Measurements from ENCODE around the gene RAB11B.
"Not testable (repeated sequence)": the region's sequence is repeated elsewhere in the genome, so short reads cannot be mapped to it uniquely, and the experiment has no call there.

RAB11B gene

GRCh38 chr19:8371011-8371804, 19.0 kb upstream of the RAB11B start:
- no peak for DNase-seq

GRCh38 chr19:8373867-8374813, 16.0 kb upstream of the RAB11B start:
- no peak for DNase-seq

DNA sequence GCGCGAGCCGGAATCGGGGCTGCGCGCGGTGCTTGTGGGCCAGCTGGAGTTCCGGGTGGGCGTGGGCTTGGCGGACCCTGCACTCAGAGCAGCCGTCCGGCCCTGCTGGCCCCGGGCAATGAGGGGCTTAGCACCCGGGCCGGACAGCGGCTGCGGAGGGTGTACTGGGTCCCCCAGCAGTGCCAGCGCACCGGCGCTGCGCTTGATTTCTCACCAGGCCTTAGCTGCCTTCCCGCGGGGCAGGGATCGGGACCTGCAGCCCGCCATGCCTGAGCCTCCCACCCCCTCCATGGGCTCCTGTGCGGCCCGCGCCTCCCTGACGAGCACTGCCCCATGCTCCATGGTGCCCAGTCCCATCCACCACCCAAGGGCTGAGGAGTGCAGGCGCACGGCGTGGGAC, 14.4 kb upstream of the RAB11B start:
- DNase-seq = not testable (repeated sequence)

DNA sequence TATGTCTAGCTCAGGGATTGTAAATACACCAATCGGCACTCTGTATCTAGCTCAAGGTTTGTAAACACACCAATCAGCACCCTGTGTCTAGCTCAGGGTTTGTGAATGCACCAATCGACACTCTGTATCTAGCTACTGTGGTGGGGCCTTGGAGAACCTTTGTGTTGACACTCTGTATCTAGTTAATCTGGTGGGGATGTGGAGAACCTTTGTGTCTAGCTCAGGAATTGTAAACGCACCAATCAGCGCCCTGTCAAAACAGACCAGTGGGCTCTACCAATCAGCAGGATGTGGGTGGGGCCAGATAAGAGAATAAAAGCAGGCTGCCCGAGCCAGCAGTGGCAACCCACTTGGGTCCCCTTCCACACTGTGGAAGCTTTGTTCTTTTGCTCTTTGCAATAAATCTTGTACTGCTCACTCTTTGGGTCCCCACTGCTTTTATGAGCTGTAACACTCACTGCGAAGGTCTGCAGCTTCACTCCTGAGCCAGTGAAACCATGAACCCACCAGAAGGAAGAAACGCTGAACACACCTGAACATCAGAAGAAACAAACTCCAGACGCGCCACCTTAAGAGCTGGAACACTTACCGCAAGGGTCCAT, 13.7 kb upstream of the RAB11B start:
- DNase-seq = not testable (repeated sequence)

GRCh38 chr19:8377598-8377997, 12.6 kb upstream of the RAB11B start:
- DNase-seq = no peak

- not testable (repeated sequence) for DNase-seq
Observed at GRCh38 chr19:8379156-8379891, 10.8 kb upstream of the RAB11B start.

DNA sequence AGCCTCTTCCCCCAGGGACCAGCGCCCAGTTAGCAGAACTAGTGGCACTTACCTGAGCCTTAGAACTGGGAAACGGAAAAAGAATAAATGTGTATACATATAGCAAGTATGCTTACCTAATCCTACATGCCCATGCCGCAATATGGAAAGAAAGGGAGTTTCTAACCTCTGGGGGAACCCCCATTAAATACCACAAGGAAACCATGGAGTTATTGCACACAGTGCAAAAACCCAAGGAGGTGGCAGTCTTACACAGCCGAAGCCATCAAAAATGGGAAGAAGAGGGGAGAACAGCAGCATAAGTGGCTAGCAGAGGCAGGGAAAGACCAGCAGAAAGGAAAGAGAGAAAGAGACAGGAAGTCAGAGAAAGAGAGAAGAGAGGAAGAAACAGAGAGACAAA, 5.6 kb upstream of the RAB11B start:
- not testable (repeated sequence) for DNase-seq

DNA sequence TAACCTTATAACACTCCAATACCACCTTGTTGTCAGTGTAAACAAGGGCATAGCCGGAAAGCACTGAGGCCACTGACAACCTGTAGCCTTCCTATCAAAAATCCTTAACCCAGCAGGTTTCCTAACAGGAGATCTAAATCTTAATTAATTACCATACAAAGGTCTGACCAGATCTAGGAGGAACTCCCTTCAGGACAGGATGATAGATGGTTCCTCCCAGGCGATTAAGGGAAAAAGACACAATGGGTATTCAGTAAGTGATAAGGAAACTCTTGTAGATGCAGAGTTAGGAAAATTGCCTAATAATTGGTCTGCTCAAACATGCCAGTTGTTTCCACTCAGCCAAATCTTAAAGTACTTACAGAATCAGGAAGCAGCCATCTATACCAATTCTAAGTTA, 5.1 kb upstream of the RAB11B start:
- DNase-seq = not testable (repeated sequence)

GRCh38 chr19:8385566-8385965, 4.6 kb upstream of the RAB11B start:
- not testable (repeated sequence) for DNase-seq

GRCh38 chr19:8386419-8386818, 3.7 kb upstream of the RAB11B start:
- not testable (repeated sequence) for DNase-seq

DNA sequence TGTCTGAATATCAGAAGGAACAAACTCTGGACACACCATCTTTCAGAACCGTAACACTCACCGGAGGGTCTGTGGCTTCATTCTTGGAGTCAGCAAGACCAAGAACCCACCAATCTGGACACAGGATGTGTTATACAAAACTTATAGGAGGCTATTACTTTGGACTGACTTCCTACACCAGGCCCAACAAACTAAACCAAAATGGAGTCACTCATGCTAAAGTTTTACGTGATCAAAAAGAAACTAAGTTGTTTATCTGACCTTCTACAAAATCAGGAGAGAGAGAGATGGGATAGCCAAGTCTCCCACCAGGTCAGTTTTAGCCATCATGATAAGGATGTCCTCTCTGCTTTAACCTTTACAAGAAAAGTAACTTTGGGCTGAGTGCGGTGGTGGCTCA, 3.2 kb upstream of the RAB11B start:
- no peak for DNase-seq

GRCh38 chr19:8387688-8388611, 2.2 kb upstream of the RAB11B start:
- no peak for DNase-seq

DNA sequence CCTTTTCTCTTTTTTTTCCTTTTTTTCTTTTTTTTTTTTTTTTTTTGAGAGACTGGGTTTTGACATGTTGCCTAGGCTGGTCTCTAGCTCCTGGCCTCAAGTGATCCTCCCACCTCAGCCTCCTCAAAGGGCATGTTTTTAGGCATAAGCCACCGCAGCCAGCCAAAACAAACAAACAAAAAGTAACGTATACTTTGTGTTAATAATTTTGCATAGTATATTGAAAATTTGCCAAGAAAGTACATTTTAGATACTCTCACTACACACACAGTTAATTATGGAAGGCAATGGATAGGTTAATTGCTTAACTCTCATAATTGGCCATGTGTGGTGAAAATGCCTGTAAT, 1.6 kb upstream of the RAB11B start:
- DNase-seq = no peak

DNA sequence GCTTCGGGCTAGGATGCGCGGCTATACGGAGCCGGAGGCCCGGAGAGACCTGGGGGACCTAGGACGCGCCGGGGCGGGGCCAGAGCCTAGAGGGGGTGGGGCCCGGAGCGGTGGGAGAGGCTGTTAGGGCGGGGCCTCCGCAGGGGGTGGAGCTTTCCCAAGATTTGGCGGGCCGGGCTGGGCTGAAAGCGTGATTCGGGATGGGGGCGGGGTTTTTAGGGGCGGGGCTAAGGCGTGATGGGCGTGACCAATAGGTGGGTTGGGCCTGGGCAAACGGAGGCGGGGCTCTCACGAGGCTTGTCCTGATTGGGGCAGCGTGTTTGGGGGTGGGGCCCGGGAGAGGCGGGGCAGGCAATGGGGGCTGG, 439 bp downstream of the RAB11B start:
- peak; percentile 98 for DNase-seq

- no peak for DNase-seq
Observed at GRCh38 chr19:8391198-8392016, 1.2 kb downstream of the RAB11B start.

GRCh38 chr19:8392017-8392591, 1.9 kb downstream of the RAB11B start:
- DNase-seq = peak; percentile 77

DNA sequence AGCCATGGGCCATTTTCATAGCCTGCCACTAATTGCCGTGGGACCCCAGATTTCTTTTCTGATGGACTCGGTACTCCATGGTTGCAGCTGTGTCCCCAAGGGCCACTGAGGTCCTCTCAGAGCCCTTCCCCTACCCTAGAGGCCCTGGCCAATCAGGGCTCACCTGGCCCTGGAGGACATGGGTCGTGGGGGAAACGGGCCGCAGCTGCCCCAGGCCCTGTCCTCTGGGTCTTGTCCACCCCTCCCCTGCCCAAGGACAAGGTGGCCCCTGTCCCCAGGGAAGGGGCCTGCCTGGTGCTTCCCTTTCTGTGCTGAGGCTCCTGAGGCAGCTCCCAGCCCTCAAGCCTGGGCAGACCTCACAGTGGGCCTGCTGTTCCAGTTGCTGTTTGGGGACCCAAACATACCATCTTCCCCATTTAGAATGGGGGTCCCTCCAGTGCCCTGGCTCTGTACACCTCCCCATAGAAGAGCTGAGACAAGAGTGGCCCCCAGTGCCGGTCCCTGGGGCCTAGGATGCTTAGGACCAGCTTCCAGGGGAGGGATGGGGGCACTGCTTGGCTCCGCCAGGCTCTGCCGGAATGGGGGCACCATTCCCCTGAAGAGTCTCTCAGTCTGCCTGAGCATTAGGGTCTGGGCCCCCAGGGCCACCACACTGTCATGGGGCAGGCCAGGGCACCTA, 3.2 kb downstream of the RAB11B start:
- DNase-seq = no peak

- DNase-seq = no peak
Observed at GRCh38 chr19:8393871-8394250, 3.7 kb downstream of the RAB11B start.

GRCh38 chr19:8395621-8396082, 5.5 kb downstream of the RAB11B start:
- DNase-seq = no peak

DNA sequence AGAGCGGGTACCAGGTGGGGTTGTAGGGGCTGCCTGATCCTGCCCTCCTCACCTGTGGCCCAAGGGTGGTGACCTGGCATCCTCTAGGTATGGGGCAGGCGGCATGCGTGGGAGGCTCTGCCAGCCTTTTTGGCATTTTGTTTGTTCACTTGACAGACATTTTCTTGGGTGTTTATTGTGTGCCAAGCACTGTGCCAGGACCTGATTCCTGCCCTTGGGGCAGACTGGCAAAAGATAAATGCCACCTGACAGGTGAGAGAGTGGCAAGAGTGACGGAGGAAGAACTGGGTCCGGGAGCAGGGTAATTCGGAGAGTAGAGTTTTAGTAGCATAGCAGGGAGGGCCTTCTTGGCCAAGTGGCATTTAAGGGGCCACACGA, 6.0 kb downstream of the RAB11B start:
- no peak for DNase-seq
